Measurements from ENCODE around the gene OR2A14.
"Not testable (repeated sequence)": the region's sequence is repeated elsewhere in the genome, so short reads cannot be mapped to it uniquely, and the experiment has no call there.

OR2A14 gene

GRCh38 chr7:144122876-144123275 lies at the start of gene OR2A14:
TSS of gene OR2A14 (plus strand) at chr7:144123176. CDS start at chr7:144129113, 5,937 bp downstream.
- DNase-seq = no peak

GRCh38 chr7:144074374-144074773 lies 48.6 kb upstream of the OR2A14 start:
- DNase-seq = no peak

- DNase-seq = no peak
These were observed 37.0 kb upstream of the OR2A14 start, which contains the start of gene OR2A12 for GRCh38 chr7:144085978-144086377. TSS of gene OR2A12 (plus strand) at chr7:144086278. CDS start at chr7:144095108, 8,830 bp downstream.

- no peak for DNase-seq
These were observed 36.2 kb upstream of the OR2A14 start for GRCh38 chr7:144086730-144087129.

GRCh38 chr7:144087230-144087629 lies 35.7 kb upstream of the OR2A14 start:
- no peak for DNase-seq

- DNase-seq = no peak
These were observed 32.3 kb upstream of the OR2A14 start for GRCh38 chr7:144090667-144091066.

GRCh38 chr7:144098776-144099175 lies 24.2 kb upstream of the OR2A14 start:
- DNase-seq = no peak

GRCh38 chr7:144100607-144101006 lies 22.4 kb upstream of the OR2A14 start:
- no peak for DNase-seq

GRCh38 chr7:144102041-144102440 lies 20.9 kb upstream of the OR2A14 start:
- no peak for DNase-seq

GRCh38 chr7:144105211-144105610 lies 17.8 kb upstream of the OR2A14 start:
- no peak for DNase-seq

GRCh38 chr7:144109283-144109682 lies 13.7 kb upstream of the OR2A14 start, which contains the start of gene OR2A2:
TSS of gene OR2A2 (plus strand) at chr7:144109583. CDS start at chr7:144109583, 0 bp downstream.
- DNase-seq = no peak

GRCh38 chr7:144110272-144110671 lies 12.7 kb upstream of the OR2A14 start:
- DNase-seq = no peak

GRCh38 chr7:144113651-144114050 lies 9.3 kb upstream of the OR2A14 start:
- DNase-seq = no peak

- DNase-seq = no peak
These were observed 4.6 kb upstream of the OR2A14 start for GRCh38 chr7:144118341-144118740.

- peak; percentile 64 for DNase-seq
These were observed 4.8 kb downstream of the OR2A14 start for GRCh38 chr7:144127714-144128334.

GRCh38 chr7:144129601-144130000 lies 6.6 kb downstream of the OR2A14 start:
- not testable (repeated sequence) for DNase-seq

GRCh38 chr7:144130730-144131129 lies 7.8 kb downstream of the OR2A14 start:
- no peak for DNase-seq

GRCh38 chr7:144132262-144132661 lies 9.3 kb downstream of the OR2A14 start:
- DNase-seq = no peak

GRCh38 chr7:144133307-144133706 lies 10.3 kb downstream of the OR2A14 start:
- DNase-seq = no peak

- no peak for DNase-seq
These were observed 11.1 kb downstream of the OR2A14 start for GRCh38 chr7:144134116-144134515.

GRCh38 chr7:144137501-144137900 lies 14.5 kb downstream of the OR2A14 start:
- peak; percentile 26 for DNase-seq

- DNase-seq = no peak
These were observed 19.2 kb downstream of the OR2A14 start for GRCh38 chr7:144142187-144142586.

GRCh38 chr7:144144426-144144825 lies 21.4 kb downstream of the OR2A14 start:
- DNase-seq = no peak

GRCh38 chr7:144148224-144148827 lies 25.4 kb downstream of the OR2A14 start:
- no peak for DNase-seq

GRCh38 chr7:144158861-144159260 lies 35.9 kb downstream of the OR2A14 start:
- no peak for DNase-seq
